ENCODE results near the gene CLEC6A.

DNA sequence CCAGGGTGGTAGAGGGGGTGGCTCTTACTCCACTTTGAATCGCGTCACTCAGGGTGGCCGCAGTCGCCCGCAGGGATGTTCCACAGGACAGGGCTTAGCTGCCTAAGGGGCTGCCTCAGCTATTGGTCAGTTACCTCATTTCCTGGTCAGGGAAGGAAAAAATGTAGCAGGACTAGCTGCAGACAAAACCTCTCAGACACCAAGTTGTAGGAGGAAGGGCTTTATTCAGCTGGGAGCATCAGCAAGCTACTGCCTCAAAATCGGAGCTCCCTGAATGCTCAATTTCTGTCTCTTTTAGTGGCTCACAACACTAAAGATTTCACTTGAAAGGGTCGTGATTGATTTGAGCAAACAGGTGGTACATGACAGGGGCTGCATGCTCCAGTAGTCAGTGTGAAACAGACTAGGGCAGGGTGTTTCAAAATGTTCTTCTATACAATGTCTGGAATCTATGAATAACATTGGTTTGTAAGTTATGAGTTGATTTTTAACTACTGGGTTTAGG, 6.4 kb upstream of the CLEC6A start:
- TF ChIP-seq POLR2A (IDR thresholded peaks at IDR 0.05) = no peak
- no peak for TF ChIP-seq CTCF (IDR thresholded peaks at IDR 0.05)
